ENCODE measurements around the gene DPCD. TPM values are rescaled to one million over a fixed set of nuclear protein-coding genes. Genes with fewer than 3 reads are reported as not detected.

Gene DPCD
- total and polyA plus RNA-seq, 12 donors = 8.3 to 42.5 (median 26.5) TPM

DNA sequence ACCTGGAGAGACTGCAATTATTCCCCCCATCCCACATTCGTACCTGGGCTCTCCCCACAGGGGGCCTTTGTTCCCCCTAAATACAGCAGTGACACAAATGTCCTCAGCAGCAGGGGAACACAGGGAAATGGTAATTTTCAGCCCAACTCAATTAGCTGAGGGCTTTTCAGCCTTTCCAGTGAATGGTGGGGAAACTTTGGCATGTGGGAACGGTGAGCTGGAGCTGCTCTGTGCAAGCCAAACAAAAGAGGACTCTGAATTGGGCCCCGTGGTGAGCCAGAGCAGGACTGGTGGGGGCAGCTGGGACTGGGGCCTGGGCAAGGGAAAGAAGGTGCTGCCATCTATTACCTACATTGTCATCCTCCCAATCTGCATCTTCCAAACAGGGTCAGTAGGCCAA, 55.9 kb downstream of the DPCD start:
- WGBS, 4 donors = 73 to 94% (median 87%) methylated on average over 2 to 3 of the region's 3 CpGs
- no peaks in the 10 kb centered on the region for H3K4me1 ChIP-seq (replicated peaks in 1 of 2)
- no peaks in the 10 kb centered on the region for H3K9me3 ChIP-seq (replicated peaks in 1 of 3)
- no peak overlapping the region for H3K4me3 ChIP-seq
- no peaks in the 10 kb centered on the region for H3K27me3 ChIP-seq
- intact Hi-C loops (cut with DNase I) = no loop called here
- TF ChIP-seq, protein P1, sequence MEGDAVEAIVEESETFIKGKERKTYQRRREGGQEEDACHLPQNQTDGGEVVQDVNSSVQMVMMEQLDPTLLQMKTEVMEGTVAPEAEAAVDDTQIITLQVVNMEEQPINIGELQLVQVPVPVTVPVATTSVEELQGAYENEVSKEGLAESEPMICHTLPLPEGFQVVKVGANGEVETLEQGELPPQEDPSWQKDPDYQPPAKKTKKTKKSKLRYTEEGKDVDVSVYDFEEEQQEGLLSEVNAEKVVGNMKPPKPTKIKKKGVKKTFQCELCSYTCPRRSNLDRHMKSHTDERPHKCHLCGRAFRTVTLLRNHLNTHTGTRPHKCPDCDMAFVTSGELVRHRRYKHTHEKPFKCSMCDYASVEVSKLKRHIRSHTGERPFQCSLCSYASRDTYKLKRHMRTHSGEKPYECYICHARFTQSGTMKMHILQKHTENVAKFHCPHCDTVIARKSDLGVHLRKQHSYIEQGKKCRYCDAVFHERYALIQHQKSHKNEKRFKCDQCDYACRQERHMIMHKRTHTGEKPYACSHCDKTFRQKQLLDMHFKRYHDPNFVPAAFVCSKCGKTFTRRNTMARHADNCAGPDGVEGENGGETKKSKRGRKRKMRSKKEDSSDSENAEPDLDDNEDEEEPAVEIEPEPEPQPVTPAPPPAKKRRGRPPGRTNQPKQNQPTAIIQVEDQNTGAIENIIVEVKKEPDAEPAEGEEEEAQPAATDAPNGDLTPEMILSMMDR (IDR thresholded peaks at IDR 0.05) = no peak
- no peak for TF ChIP-seq POLR2A (IDR thresholded peaks at IDR 0.05)
- H3K36me3 ChIP-seq (replicated peaks in 1 of 2) = peaks cover 0 to 4% of the 10 kb centered on the region in 2 donors
- no peak overlapping the region for H3K27ac ChIP-seq
- no peak for DNase-seq

DNA sequence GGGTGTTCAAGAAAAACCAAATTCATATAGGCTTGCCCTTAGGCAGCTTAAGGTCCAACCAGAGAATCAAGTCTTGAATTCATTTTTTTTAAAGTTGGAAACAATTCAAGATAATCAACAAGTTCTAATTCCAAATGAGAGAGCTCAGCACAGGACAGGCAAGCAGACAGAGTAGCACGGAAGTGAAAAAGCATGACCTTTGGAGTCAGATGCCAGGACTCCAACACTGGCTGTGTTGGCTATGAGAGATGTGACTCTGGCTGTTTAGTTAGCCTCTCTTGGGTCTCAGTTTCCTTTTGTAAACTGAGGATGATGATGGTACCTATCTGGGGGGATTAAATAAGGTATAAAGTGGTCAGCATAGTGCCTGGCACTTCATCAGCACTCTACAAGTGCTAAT, 57.5 kb downstream of the DPCD start:
- WGBS, 4 donors = 65 to 96% (median 89%) methylated on average over 1 of the region's 1 CpG
- Histone ChIP-seq H3K36me3 (replicated peaks in 1 of 2) (peaks cover 0 to 9% of the 10 kb centered on the region in 2 donors), H3K27me3 (no peaks in the 10 kb centered on the region), H3K4me3 (no peak overlapping the region), H3K9me3 (replicated peaks in 1 of 3) (no peaks in the 10 kb centered on the region), H3K4me1 (replicated peaks in 1 of 2) (no peaks in the 10 kb centered on the region), H3K27ac (no peak overlapping the region)
- intact Hi-C loops (cut with DNase I) = no loop called here
- no peak for DNase-seq
- TF ChIP-seq, protein P1 (IDR thresholded peaks at IDR 0.05) = no peak
- no peak for TF ChIP-seq POLR2A (IDR thresholded peaks at IDR 0.05)

DNA sequence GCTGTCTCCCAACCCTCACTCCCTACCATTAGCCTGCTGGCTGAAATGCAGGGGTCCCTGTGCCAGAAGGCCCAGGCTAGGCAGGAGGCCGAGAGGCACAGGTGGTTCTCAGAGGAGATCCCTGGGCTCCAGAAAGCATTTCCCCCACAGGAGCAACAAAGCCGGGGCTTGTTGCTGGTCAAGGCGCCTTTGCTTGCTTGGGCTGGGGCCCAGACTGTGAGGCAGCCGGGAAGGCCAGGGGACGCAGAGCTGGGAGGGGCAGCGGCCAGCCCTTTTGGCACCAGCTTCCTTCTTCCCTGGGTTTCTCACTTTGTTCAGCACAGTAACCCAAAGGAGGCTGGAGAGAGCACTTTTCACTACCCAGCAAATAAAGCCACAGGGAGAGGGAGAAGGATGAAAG, 58.2 kb downstream of the DPCD start:
- no peaks in the 10 kb centered on the region for H3K27me3 ChIP-seq
- H3K4me1 ChIP-seq (replicated peaks in 1 of 2) = no peaks in the 10 kb centered on the region
- no peaks in the 10 kb centered on the region for H3K9me3 ChIP-seq (replicated peaks in 1 of 3)
- WGBS, 4 donors = 64 to 81% (median 79%) methylated on average over 6 of the region's 6 CpGs
- H3K36me3 ChIP-seq (replicated peaks in 1 of 2) = peaks cover 0 to 9% of the 10 kb centered on the region in 2 donors
- H3K4me3 ChIP-seq = no peak overlapping the region
- TF ChIP-seq, protein P1 (IDR thresholded peaks at IDR 0.05) = no peak
- TF ChIP-seq POLR2A (IDR thresholded peaks at IDR 0.05) = no peak
- peak in 3 of 7 donors; percentile 16 to 30 (median 26) for DNase-seq
- H3K27ac ChIP-seq = no peak overlapping the region
- intact Hi-C loops (cut with DNase I) = no loop called here

DNA sequence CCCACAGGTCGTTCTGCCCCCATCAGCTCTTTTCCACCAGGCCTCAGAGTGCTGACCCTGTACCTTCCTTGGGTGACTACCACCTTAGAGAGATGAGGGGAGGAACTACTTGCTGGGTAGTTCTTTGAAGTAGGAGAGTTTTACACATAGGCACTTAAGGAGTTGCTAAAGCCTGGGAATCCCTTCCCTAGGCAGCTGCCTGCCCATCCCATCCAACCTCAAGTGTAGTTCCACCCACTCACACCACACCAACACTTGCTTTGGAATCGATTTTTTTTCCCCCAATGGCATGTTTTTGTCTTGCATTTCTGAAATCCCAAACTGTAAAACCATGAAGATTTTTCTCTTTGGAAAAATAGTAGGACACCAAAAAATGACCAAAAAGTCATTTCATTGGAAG, 59.1 kb downstream of the DPCD start:
- intact Hi-C loops (cut with DNase I) = no loop called here
- no peak for DNase-seq
- no peaks in the 10 kb centered on the region for H3K4me1 ChIP-seq (replicated peaks in 1 of 2)

More for the DNA sequence above, 59.1 kb downstream of the DPCD start:
- Histone ChIP-seq H3K27me3 (no peaks in the 10 kb centered on the region), H3K9me3 (replicated peaks in 1 of 3) (no peaks in the 10 kb centered on the region), H3K4me3 (no peak overlapping the region), H3K36me3 (replicated peaks in 1 of 2) (peaks cover 0 to 7% of the 10 kb centered on the region in 2 donors), H3K27ac (no peak overlapping the region)
- TF ChIP-seq, protein P1 (IDR thresholded peaks at IDR 0.05) = no peak
- TF ChIP-seq POLR2A (IDR thresholded peaks at IDR 0.05) = no peak
- 79 to 98% (median 91%) methylated on average over 2 of the region's 2 CpGs for WGBS, 4 donors
